HCEC 1CT (cell line): ENCODE measurements around the gene COA8.
"Not testable (repeated sequence)": the region's sequence is repeated elsewhere in the genome, so short reads cannot be mapped to it uniquely, and the experiment has no call there.

ENCODE experiments used
- DNase-seq: peaks from one replicate; pipeline ENCODE4 v3.0.0-alpha.2; 2017

Gene COA8, protein sequence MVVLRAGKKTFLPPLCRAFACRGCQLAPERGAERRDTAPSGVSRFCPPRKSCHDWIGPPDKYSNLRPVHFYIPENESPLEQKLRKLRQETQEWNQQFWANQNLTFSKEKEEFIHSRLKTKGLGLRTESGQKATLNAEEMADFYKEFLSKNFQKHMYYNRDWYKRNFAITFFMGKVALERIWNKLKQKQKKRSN

DNA sequence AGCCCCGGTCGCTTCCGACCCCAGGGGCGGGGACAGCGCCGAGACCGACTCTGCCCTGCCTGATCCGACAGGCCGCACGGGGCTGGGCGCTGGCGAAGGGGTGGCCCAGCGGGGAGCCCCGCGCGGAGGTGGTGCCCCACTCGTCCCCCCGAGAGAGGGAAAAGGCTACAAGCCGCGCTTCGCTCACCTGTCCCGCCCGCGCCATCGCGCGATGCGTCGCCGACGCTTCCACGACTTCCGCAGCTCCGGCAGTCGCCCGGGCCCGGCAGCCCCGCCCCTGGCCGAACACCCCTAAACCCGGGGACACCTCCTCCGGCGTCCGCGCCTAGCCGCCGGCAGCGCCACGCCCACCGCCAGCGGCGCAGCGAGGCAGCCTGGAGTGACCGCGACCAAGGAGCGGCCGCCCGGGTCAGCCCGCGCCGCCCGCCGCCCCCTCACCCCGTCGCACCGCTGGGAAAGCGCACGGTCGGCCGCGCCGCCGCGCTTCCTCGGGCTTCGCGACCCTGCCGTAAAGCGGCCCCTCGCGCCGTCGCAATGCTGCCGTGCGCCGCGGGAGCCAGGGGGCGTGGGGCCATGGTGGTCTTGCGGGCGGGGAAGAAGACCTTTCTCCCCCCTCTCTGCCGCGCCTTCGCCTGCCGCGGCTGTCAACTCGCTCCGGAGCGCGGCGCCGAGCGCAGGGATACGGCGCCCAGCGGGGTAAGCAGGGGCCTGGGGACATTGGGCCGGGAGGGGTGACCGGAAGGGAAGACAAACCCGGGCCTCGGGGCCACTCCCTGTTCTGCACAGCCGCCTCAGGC, at the start of gene COA8, which contains the start of gene BAG5:
Gene COA8 (plus strand): TSS at position 532 of the 797 bp plus-strand sequence. CDS start 42 bp downstream, at position 574.
Gene BAG5 (minus strand): TSS at position 229 of the 797 bp plus-strand sequence. CDS start 1,493 bp downstream, outside the sequence.
- peak; percentile 79 for DNase-seq

DNA sequence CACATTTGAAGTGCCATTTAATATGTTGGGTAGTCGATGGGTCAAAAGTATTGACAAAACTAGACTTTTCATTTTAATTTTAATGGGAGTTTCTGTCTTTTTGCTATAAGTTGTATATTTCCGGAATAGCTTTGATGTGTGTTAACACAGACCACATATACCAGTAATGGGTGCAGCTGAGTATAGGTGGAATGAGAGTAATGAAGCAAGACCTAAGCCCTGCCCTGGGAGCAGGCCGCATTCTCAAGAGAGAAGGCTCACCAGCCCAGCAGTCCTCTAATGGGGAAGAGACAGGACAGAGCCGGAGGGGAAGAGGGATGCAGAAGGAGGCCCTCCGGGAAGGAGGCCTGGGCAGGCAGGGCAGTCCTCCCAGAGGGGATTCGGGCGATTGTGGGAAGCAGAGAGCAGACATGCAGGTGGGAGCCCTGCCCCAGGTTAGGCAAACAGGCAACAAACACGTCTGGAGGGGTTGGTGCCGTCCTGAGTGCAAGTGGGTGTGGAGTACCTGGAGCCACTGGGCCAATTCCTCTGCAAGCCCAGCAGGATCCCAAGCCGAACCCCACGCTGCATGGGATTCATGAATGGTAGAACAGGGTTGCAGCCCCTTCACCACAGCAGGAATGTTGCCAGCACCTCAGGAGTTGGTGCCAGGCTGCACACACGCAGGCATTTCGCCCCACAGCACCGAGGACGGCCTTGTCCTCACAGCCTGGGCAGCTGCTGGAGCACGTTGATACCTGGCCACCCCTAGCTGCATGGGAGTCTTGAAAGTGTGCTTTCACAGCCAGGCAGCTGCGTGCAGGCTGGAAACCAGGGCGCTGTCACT, 48.0 kb upstream of the COA8 start:
- DNase-seq: no peak

DNA sequence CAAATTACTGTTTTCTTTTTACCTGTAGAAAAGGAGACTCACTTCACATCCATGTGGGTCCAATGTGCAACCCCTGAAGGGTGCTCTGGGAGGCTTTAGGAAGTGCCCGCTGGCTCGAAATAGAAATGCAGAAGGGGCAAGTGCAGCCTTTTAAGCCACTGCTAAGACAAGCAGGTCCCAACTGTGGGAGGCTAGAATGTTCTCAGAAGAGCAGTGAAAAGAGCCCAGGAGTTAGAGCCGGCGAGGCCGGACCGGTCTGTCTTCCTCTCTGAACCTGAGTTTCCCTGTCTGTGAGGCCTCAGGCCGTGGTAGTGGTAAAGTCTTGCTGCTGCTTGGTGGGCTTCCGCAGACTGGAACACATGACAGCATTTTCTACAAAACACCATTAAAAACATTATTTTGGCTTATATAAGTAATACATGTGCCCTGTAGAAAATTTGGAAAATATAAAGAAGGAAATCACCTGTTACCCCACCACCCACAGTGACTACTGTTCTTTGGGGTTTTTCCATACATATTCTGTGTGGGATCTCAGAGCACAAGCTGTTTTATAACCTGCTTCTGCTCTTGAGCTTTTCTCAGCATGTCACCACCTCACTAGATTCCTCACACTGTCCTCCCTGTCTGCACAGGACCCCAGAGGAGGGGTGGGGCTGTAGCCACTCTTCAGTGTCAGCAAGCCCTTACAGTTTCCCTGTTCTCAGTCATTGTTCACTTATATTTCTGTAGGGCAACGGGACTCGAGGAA, 46.2 kb upstream of the COA8 start:
- DNase-seq: no peak

DNA sequence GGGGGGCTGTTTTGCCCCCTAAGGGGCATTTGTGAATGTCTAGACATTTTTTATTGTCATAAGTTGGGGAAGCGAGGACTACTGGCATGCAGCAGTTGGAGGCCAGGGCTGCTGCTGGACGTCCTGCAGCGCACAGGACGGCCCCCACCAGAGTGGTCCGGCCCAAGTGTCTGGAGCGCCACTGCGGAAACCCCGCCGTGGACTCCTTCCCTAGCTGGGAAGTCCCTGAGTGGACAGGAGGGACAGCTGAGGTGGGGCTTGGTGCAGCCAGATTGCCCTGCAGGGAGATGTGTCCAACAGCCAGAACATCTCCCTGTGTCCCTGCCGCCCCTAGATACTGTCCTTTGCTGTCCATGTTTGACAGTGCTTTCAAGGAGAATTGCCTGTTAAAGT, 45.6 kb upstream of the COA8 start:
- no peak for DNase-seq

DNA sequence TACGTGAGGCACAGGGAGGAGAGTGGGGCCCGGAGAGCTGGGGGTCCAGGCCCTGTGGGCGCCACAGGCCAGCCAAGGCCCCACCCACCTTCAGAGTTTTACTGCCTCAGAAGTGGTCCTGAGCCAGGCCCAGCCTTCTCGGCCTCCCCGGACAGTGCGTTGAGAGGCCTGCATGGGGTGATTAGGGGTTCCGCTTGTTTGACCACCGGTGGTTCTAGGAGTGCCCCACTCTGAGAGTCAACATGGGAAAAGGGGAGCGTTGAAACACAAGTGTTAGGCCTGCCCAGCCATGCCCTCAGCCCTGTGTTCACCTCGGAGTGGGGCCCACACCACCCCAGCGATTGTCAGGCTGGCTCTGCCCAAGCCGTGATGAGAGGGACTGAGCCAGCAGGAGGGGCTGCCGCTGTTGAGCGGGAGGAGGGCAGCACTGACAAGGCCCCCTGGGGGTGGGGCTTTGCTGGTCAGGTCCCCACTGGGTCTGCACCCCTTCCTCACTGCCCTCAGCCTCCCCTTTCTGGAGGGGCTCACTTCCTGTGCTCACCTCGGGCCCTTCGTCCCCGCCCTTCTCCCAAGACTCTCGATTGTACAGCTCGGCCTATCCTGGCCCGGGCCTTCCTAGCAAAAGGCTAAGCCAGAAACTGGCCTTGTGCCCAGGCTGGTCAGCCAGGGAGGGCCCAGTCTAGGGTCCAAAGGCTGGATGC, 44.9 kb upstream of the COA8 start:
- DNase-seq: no peak

DNA sequence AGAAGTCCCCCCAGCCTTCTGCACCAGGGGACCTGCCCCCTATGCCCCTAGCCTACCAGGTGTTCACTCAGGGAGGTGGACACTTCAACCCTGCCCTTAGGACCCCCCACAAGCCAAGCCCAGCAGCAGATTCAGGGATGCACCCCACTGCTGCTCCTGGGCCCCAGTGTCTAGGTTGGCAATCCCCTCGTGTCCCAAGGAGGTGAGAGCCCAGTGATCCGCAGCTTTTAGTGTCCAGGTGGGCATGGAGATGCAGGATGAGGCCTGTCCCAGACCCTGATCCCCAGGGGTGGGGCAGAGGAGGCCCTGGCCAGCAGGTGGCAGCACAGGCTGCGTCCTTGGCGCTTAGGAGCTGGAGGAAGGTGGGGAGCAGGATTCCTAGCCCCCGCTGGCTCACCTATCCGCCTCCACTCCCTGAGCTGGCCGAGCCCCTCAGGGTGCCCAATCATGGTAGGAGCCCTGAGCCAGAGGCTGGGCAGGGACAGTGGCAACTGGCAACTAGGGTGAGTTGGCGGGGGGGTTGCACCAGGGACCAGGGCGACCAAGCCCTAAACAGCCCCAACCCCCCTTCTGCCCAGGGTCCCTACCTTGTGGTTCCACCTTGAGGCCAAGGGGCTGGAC, 44.2 kb upstream of the COA8 start:
- DNase-seq: no peak

DNA sequence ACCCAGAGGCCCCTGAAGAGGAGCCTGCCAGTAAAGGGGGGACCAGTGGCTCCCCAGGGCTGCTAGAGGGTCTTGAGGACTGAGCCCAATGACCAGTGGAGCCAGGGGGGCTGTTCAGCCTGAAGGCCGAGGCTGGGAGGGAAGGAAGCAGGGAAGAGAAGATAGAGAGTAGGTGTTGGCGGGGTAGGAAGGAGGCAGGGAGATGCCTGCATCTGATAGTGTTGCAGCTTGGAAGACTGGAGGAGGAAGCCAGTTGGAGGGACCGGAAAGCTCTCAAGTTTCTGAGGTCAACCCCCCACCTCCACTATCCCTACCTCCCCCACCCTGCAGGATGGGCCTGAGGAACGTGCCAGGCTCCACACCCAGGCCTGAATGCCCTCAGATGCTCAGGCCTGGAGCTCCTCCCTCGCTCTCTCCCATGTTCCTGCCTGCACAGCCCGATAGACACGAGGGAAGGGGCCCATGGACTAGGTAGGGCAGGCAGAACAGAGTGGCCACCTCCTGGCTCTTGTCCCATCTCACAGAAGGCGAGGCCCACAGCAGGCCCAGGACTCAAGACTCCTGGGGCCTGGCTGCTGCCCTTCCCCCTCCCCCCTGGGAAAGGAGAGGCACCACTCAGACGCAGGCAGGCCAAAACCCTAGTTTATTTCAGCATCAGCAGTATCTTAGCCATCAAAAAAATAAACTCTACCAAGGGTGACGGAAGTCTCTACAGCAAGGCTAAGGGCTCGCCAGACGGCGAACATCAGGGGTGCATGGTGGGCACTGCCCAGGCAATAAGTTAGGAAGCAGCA, 43.5 kb upstream of the COA8 start:
- DNase-seq: no peak

DNA sequence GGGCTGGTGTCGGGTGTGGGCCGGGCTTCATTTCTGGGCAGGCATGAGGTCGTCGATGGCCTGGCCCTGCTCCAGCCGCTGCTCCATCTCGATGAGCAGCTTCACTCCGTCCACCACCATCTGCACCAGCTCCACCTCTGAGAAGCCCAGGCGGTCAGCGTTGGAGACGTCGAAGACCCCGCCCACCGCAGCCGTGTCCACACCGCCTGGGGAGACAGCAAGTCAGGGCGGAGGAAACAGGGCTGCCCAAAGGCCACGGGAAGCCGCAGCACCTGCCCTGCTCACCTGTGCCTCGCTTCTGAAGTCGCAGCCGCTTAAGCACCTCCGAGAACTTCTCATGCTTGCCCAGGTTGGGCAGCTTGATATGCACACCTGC, 42.9 kb upstream of the COA8 start:
- no peak for DNase-seq

DNA sequence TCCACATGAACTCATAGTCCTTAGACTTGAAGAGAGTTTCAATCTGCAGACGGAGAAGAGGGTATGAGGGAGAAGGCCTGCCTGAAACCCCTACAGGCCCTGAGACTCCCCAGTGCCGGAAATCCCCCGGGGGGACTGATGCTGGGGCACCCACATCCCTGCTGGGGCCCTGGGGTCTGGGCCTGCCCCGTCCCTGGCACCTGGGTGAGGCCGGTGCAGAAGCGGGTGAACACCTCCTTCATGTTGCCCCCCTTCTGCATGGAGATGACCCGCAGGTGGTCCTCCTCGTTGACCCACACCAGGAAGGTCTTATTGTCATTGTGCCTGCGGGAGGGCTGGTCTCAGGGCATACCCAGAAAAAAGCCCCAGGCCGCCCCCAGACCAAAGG, 42.5 kb upstream of the COA8 start:
- DNase-seq: no peak

DNA sequence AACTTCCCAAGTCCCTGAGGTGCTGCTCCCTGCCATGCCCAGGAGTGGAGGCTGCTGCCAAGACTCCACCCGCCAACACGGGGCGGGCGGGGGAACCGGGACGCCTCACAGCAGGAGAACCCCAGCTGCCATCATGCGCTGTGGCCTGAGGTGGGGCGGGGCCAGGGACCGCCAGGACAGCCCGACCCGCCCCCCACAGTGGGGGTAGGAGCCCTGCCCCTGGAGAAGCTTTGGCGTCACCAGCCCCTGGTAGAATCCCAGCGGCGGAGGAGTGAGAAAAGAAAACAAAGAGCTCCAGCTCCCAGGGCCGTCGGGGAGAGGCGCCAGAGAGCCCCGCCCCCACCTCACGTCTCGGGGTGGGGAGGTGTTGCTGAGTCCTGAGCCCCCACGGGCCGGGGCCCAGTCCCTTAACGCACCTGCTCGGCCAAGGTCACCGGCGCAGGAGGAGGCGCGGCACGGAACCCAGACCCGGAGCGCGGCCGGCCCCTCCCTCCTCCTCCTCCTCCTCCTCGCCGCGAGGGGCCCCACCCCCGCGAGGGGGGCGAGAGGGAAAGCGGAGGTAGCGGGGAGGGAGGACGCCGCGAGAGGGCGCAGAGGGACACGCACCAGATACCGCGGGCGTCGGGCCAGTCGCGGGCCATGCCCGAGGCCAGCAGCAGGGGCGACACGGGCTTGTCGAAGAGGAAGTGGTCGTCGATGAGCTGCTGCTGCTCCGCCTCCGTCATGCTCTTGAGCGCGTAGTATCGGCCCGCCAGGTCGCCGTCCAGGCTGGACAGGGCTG, 41.9 kb upstream of the COA8 start:
- DNase-seq: peak; percentile 43

DNA sequence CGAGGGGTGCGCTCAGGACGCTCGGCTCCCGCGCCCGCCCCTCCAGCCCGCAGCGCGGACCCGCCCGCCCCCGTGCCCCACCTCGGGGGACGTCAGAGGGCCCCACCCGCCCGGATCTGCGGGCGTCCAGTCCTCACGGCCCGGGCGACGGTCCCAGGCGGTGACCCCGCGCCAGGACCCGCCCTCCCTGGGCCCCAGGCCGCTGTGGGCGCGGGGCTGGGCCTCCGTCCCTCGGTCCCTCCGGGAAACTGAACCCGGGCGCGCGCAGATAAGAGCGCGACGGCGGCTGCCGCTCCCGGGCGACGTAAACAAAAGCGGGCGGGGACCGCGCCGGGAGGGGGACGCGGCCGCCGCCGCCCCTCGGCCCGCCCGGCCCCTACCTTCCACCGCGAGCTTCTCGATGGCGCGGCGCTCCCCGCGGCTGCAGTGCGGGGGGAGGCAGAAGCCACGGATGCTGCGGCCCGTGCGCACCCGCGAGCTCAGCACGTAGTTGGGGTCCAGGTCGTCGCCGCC, 41.3 kb upstream of the COA8 start:
- no peak for DNase-seq

DNA sequence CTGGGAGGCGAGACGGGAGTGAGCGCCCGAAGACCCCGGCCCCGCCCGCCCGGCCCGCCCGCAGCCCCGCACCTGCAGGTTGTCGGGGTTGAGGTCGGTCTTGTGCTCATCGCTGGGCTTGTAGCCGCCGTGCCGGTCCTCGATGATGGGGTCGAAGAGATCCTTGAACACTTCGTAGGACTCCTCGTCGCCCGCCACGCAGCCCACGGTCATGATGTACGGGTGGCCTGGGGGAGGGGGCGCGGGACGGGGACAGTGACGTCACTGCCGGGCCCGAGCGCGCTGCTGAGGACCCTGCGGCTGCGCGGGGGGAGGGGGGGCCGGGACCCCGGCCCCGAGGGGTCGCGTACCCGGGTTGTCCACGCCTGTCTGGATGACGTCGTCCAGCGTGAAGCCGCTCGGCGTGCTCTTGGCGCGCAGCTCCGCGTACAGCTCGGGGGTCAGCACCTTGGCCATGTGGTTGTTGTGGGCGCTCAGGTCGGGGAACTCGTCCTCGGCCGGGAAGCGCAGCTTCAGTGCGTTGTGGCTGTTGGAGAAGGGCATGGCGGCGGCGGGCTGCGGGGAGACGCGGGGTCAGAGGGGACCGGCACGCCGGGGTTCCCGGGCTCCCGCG, 40.7 kb upstream of the COA8 start:
- DNase-seq: no peak

DNA sequence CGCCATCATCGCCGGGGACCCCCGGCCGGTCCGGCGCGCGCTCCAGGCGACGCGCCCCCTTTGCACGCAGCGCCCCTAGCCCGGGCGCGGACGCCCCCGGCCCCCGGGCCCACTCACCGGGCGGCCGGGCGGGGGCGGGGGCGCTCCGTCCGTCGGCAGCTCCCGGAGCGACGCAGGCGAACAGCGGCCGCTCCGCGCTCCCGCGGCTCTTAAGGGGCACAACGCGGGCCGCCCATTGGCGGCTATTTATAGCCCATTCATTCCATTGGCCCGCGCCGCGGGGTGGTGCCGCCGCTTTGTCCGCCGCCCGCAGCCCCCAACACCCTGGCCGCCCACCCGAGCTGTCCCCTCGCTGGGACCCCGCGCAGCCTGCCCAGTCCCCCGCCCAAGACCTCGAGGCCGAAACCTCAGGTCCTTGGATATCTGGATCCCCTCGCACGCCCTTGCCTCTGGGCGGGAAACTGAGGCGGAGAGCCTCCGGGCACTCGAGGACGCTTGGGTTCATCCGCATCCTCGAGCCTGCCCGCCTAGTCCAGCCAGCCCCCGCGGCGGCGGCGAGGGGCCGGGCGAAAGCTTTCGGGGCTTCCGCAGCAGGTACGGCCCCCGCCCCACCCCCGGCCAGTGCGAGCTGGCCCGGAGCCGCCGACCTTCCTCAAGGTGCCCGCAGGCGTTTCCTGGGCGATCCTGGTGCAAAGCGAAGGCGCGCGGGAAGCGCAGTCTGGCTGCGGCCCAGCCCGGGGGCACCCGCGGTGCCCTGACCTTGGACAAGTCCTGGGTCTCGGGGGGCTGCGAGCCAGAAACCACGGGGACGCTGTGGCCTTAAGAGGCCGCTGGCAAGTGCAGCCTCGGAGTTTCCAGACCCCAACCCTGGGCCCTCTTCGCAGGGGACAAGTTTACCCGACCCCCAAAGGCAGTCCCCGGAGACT, 39.8 kb upstream of the COA8 start, which contains the start of gene CKB:
Gene CKB (minus strand): TSS at position 182 of the 926 bp plus-strand sequence. CDS start 337 bp downstream, outside the sequence.
- DNase-seq: no peak

DNA sequence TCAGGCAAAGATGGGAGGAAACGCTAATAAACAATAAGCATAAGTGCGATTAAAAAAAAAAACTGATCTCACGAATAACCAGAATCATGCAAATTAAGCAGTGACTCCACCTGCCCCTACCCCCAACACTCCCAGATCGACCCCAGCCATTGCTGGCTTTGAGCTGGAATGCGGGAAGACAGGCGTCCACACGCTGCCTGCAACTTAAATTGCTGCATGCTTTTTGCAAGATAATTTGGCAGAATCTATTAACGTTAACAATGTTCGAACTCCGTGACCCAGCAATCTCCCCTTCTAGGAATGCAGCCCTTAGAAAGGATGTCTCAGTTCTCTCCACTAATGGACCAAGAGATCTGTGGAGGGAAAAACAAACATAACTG, 39.2 kb upstream of the COA8 start:
- DNase-seq: no peak

DNA sequence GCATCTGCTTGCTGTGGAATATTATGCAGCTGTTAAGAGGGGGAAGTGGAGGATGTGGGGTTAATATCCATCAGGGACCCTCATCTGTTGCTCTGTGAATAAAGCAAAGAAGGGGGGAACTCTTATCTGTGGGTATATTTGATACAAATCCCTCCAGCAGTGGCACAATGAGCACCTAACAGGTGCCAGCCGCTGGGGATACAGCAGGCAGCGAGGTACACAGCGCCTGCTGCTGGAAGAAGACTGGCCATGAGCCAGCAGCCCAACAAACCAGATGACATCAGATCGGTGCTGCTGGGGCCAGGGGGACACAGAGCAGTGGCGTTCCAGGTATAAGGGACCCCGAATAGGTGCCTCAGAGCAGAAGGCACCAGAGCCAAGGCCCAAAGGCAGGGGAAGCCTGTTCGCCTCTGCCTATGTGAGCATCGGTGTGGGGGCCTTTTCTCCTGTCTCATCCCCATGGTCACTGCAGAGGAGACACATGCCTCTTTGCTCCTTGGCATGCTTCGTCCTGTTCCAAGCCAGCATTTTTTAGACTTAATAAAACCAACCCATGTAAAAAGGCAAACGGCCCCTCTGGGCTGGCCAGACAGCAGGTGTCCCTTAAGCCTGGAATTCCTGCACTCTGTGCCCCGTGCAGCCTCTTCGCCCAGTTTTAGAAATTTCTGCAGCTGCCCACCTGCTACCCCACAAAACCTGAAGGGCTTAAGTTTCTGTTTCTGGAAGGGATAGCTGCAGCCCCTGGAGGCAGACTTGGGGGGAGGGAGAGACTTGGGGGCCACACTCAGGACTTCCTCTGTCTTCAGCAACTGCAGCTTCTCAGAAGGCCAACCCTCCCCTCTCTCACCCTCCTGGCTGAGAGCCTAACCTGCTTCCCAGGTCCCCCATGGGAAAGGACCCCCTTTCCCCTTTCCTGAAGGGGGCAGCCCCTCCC, 38.5 kb upstream of the COA8 start:
- no peak for DNase-seq

DNA sequence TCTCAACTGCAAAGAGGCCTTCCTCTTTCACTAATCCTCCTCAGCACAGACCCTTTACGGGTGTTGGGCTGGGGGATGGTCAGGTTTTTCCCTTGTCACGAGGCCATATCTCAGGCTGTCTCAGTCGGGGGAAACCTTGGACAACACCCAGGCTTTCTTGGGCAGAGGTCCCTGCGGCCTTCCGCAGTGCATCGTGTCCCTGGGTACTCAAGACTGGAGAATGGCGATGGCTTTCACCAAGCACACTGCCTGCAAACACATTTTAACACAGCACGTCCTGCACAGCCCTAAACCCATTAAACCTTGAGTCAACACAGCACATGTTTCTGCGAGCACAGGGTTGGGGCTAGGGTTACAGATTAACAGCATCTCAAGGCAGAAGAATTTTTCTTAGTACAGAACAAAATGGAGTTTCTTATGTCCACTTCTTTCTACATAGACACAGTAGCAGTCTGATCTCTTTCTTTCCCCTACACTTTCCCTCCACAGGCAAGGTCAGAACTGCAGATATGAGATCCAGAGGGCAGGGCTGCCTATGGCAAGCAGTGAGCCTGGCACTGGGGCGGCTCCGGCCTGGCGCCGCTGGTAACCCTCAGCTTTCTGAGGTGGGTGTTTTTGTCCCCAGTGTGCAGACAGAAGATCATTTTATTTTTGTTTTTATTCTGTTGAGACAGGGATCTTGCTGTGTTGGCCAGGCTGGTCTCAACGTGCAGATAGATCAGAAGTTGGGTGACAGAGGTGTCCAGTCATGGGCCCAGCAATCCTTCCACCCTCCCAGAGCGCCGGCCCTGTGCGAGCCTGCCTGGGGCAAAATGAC, 37.1 kb upstream of the COA8 start:
- DNase-seq: not testable (repeated sequence)
